Left lung (tissue), 10 donors: Measurements from ENCODE around the gene ZNHIT1. TPM values are rescaled to one million over a fixed set of nuclear protein-coding genes. Genes with fewer than 3 reads are reported as not detected.

ENCODE experiments used
- ATAC-seq: fragments of 200-7000 bp; cut with Tn5 transposase; one replicate; pipeline ENCODE4 v1.9.1; 2020; ENCODE audit warnings: moderate library complexity
- DNase-seq, 4 donors: peaks; one replicate each; pipeline ENCODE4 v3.0.0-alpha.2; 2013 to 2020
- H3K27ac ChIP-seq, 2 donors: fragments of 200-600 bp; sonication (generic) in 1 of 2; one replicate each; pipeline versions ENCODE4 v1.5.0 to v1.8.0; 2020 to 2021
- H3K27me3 ChIP-seq, 2 donors: fragments of 200-600 bp; sonication (generic) in 1 of 2; one replicate each; pipeline versions ENCODE4 v1.5.0 to v1.8.0; 2020 to 2021
- H3K36me3 ChIP-seq, 2 donors: fragments of 200-600 bp; sonication (generic) in 1 of 2; one replicate each; pipeline versions ENCODE4 v1.5.0 to v1.8.0; 2020 to 2021
- H3K4me1 ChIP-seq, 2 donors: fragments of 200-600 bp; one replicate each; pipeline ENCODE4 v1.8.0; 2021
- H3K4me3 ChIP-seq, 2 donors: fragments of 200-600 bp; sonication (generic) in 1 of 2; one replicate each; pipeline versions ENCODE4 v1.5.0 to v1.8.0; 2020 to 2021; ENCODE audit warnings: mild to moderate bottlenecking in 1 of 2
- H3K9me3 ChIP-seq, 2 donors: fragments of 200-600 bp; sonication (generic) in 1 of 2; one replicate each; pipeline versions ENCODE4 v1.5.0 to v1.8.0; 2020 to 2021
- intact Hi-C, 2 donors: fragments of 100-400 bp; cut with DNase I; formaldehyde crosslinking; loops; one replicate each; pipeline versions ENCODE4 v1.11.2 to v1.14.2; 2022
- polyA plus RNA-seq, 6 donors: library from polyadenylated mRNA; unstranded; fragments of 120-200 nt; gene quantifications; one replicate each; pipeline ENCODE4 v1.2.1, GENCODE V29; 2013; ENCODE audit not compliant: insufficient read length in 6 of 6
- total RNA-seq, 2 donors: library from RNA; stranded (reverse); fragmentation: NEBNext Ultra II Directional; extraction: Animal tissue kit (Norgen Biotek cat#: 25700); gene quantifications; one replicate each; pipeline ENCODE4 v1.2.1, GENCODE V29; 2021
- TF ChIP-seq, protein P1 (sequence below), 2 donors: fragments of 200-600 bp; sonication (generic) in 1 of 2; IDR thresholded peaks; one replicate each; pipeline versions ENCODE4 v1.5.0 to v1.8.0; 2021; ENCODE audit warnings: antibody characterized with exemption in 2 of 2
- donor health status: DM: no; HTN: yes; CAD: no.
- donor health status: DM: no; HTN: no; CAD: no.

Gene ZNHIT1
- total and polyA plus RNA-seq, 8 donors, result 44.9 to 70.5 (median 56.3) TPM

DNA sequence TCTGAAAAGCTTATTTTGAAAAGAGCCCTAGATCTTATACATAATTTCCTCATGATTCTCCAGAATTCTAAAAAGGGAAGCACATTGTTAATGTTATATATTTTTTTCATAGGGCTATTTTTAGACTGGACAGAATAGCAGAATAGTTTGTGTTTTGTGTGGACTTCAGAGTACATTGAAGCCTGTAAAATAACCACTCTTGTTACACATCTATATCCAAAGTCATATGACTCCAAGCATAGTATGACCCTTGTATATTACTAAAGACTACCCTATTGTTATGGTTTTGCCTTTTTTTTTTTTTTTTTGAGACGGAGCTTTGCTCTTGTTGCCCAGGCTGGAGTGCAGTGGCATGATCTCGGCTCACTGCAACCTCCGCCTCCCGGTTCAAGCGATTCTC, 53.1 kb downstream of the ZNHIT1 start:
- intact Hi-C loops, result no loop called here
- no peaks in the 10 kb centered on the region for H3K4me1 ChIP-seq

DNA sequence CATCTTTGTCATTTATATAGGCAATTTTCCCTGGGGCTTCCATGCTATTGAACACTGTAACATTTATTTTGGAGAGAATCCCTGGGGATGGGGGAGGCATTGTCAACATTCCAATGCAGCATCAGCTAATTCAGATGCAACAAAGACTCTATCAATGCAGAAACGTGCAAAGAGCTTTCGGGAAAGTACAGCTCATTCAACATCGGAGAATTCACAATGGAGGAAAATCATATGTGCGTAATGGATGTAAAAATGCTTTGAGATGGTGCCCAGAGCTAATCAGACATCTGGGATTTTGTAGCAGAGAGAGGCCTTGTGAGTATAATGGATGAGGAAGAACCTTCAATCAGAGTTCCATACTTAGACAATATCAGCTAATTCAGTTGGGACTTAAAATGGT, 55.2 kb downstream of the ZNHIT1 start:
- intact Hi-C loops, result no loop called here
- Histone ChIP-seq H3K36me3 (no peaks in the 10 kb centered on the region), H3K27ac (no peak overlapping the region), H3K4me1 (no peaks in the 10 kb centered on the region), H3K9me3 (no peaks in the 10 kb centered on the region), H3K27me3 (peaks cover 0 to 27% of the 10 kb centered on the region in 2 donors), H3K4me3 (no peak overlapping the region)
- TF ChIP-seq, protein P1, sequence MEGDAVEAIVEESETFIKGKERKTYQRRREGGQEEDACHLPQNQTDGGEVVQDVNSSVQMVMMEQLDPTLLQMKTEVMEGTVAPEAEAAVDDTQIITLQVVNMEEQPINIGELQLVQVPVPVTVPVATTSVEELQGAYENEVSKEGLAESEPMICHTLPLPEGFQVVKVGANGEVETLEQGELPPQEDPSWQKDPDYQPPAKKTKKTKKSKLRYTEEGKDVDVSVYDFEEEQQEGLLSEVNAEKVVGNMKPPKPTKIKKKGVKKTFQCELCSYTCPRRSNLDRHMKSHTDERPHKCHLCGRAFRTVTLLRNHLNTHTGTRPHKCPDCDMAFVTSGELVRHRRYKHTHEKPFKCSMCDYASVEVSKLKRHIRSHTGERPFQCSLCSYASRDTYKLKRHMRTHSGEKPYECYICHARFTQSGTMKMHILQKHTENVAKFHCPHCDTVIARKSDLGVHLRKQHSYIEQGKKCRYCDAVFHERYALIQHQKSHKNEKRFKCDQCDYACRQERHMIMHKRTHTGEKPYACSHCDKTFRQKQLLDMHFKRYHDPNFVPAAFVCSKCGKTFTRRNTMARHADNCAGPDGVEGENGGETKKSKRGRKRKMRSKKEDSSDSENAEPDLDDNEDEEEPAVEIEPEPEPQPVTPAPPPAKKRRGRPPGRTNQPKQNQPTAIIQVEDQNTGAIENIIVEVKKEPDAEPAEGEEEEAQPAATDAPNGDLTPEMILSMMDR (IDR thresholded peaks at IDR 0.05), result no peak
- DNase-seq (no peak), ATAC-seq (no peak)

More for the DNA sequence above, 53.1 kb downstream of the ZNHIT1 start:
- no peak overlapping the region for H3K27ac ChIP-seq
- ATAC-seq (no peak), DNase-seq (no peak)
- no peaks in the 10 kb centered on the region for H3K36me3 ChIP-seq
- no peak overlapping the region for H3K4me3 ChIP-seq
- H3K27me3 ChIP-seq, result peaks cover 0 to 23% of the 10 kb centered on the region in 2 donors
- no peaks in the 10 kb centered on the region for H3K9me3 ChIP-seq
- TF ChIP-seq, protein P1 (IDR thresholded peaks at IDR 0.05), result no peak

Other genes with a start within 250 kb of the ZNHIT1 start
- gene MUC12, start 248.6 kb upstream of the ZNHIT1 start, total RNA-seq, result 1 to 10 TPM in 1 of 2 donors, under 1 TPM in 1; 0.44 to 1.7 TPM
- gene MUC12, start 248.6 kb upstream of the ZNHIT1 start, polyA plus RNA-seq, result 1 to 10 TPM in 3 of 6 donors, under 1 TPM in 3; 0.45 to 2.0 (median 1.2) TPM
- under 1 TPM in 1 of 2 donors, not detected in 1; 0.05 TPM for gene MUC17, start 198.1 kb upstream of the ZNHIT1 start, total RNA-seq
- under 1 TPM in 1 of 6 donors, not detected in 5; 0.46 TPM for gene MUC17, start 198.1 kb upstream of the ZNHIT1 start, polyA plus RNA-seq
- gene TRIM56, start 132.7 kb upstream of the ZNHIT1 start, total RNA-seq, result 10 to 100 TPM; 42.8 to 55.6 TPM
- gene TRIM56, start 132.7 kb upstream of the ZNHIT1 start, polyA plus RNA-seq, result 10 to 100 TPM; 23.4 to 29.2 (median 25.8) TPM
- gene SERPINE1, start 91.1 kb upstream of the ZNHIT1 start, total RNA-seq, result 10 to 100 TPM; 59.4 to 80.5 TPM
- 1 to 10 TPM; 2.5 to 6.5 (median 3.9) TPM for gene SERPINE1, start 91.1 kb upstream of the ZNHIT1 start, polyA plus RNA-seq
- gene AP1S1, start 63.7 kb upstream of the ZNHIT1 start, total RNA-seq, result 10 to 100 TPM; 39.4 to 48.7 TPM
- gene AP1S1, start 63.7 kb upstream of the ZNHIT1 start, polyA plus RNA-seq, result 10 to 100 TPM; 83.9 to 92.6 (median 85.8) TPM
- not detected for gene VGF, start 52.6 kb upstream of the ZNHIT1 start, total RNA-seq
- 1 to 10 TPM in 2 of 6 donors, under 1 TPM in 4; 0.82 to 1.4 (median 0.95) TPM for gene VGF, start 52.6 kb upstream of the ZNHIT1 start, polyA plus RNA-seq
- gene NAT16, start 37.9 kb upstream of the ZNHIT1 start, total RNA-seq, result not detected
- gene NAT16, start 37.9 kb upstream of the ZNHIT1 start, polyA plus RNA-seq, result under 1 TPM; 0.04 to 0.27 (median 0.09) TPM
- not detected for gene MOGAT3, start 17.1 kb upstream of the ZNHIT1 start, total RNA-seq
- gene MOGAT3, start 17.1 kb upstream of the ZNHIT1 start, polyA plus RNA-seq, result under 1 TPM in 5 of 6 donors, not detected in 1; 0.07 to 0.11 (median 0.08) TPM
- gene PLOD3, start 584 bp upstream of the ZNHIT1 start, total RNA-seq, result 100 to 1,000 TPM in 1 of 2 donors, 10 to 100 TPM in 1; 97.1 to 120 TPM
- gene PLOD3, start 584 bp upstream of the ZNHIT1 start, polyA plus RNA-seq, result 10 to 100 TPM; 60.9 to 69.2 (median 64.5) TPM
- 1 to 10 TPM; 7.6 to 8.4 TPM for gene CLDN15, start 19.6 kb downstream of the ZNHIT1 start, total RNA-seq
- 10 to 100 TPM; 11.9 to 19.0 (median 16.8) TPM for gene CLDN15, start 19.6 kb downstream of the ZNHIT1 start, polyA plus RNA-seq
- gene FIS1, start 26.9 kb downstream of the ZNHIT1 start, total RNA-seq, result 100 to 1,000 TPM; 144 to 148 TPM
- gene FIS1, start 26.9 kb downstream of the ZNHIT1 start, polyA plus RNA-seq, result 100 to 1,000 TPM; 116 to 139 (median 129) TPM
- gene IFT22, start 103.6 kb downstream of the ZNHIT1 start, total RNA-seq, result 10 to 100 TPM; 18.8 to 27.4 TPM
- gene IFT22, start 103.6 kb downstream of the ZNHIT1 start, polyA plus RNA-seq, result 10 to 100 TPM; 42.8 to 51.0 (median 47.2) TPM
- gene COL26A1, start 144.7 kb downstream of the ZNHIT1 start, total RNA-seq, result under 1 TPM in 1 of 2 donors, not detected in 1; 0.76 TPM
- gene COL26A1, start 144.7 kb downstream of the ZNHIT1 start, polyA plus RNA-seq, result 1 to 10 TPM; 5.5 to 7.7 (median 7.2) TPM